OCI-LY1 (cell line): Measurements from ENCODE around the gene SPIB.

Source experiments
- CTCF ChIP-seq: fragments of 200-600 bp; sonication (generic), shearing (Covaris generic); IDR thresholded peaks from 2 replicates; pipeline ENCODE4 v1.5.1; 2017; ENCODE audit warnings: mild to moderate bottlenecking, antibody characterized with exemption, low read length, moderate library complexity, mixed read lengths
- EZH2 ChIP-seq: fragments of 200-600 bp; sonication (generic), shearing (Covaris generic); IDR thresholded peaks from 2 replicates; pipeline ENCODE4 v1.8.0; 2017; ENCODE audit warnings: borderline replicate concordance, mixed run types, mild to moderate bottlenecking, antibody characterized with exemption, low read length, moderate library complexity, mixed read lengths

- TF ChIP-seq CTCF (no peak), EZH2 (no peak)
Observed at GRCh38 chr19:50462970-50463369, 44.2 kb downstream of the SPIB start.
